Measurements from ENCODE around the gene CLEC2L.

GRCh38 chr7:139557857-139558581 is 34.5 kb downstream of the CLEC2L start:
- TF ChIP-seq POLR2A (IDR thresholded peaks at IDR 0.05; ENCODE audit: low read depth, low read length): no peak
- TF ChIP-seq POU2F2 (IDR thresholded peaks at IDR 0.05; ENCODE audit: low read depth, low read length): no peak
- no peak for TF ChIP-seq POLR2AphosphoS5 (IDR thresholded peaks at IDR 0.05; ENCODE audit: low read depth, low read length)
- TF ChIP-seq TAF1 (IDR thresholded peaks at IDR 0.05; ENCODE audit: low read depth, low read length): no peak
- no peak for TF ChIP-seq SPI1 (IDR thresholded peaks at IDR 0.05; ENCODE audit: low read depth, low read length)
- TF ChIP-seq PAX5 (IDR thresholded peaks at IDR 0.05; ENCODE audit: insufficient read depth, low read length, severe bottlenecking): no peak
